HCT116 (cell line): Measurements from ENCODE around the gene PTRHD1. TPM values are rescaled to one million over a fixed set of nuclear protein-coding genes. Genes with fewer than 3 reads are reported as not detected.

Source experiments
- ATAC-seq: fragments of 200-7000 bp; cut with Tn5 transposase; 2 replicates; pipeline ENCODE4 v1.9.1; 2020; ENCODE audit warnings: mild to moderate bottlenecking, moderate library complexity
- BruUV-seq: library from RNA; stranded (reverse); fragments of 400-500 nt; replicated peaks from 2 replicates; lab custom pipeline; 2021; lab: Mats Ljungman, UMichigan
- CTCF ChIA-PET: fragments of 300-600 bp; sonication (Branson Sonifier 250); formaldehyde crosslinking; loops from one replicate; lab custom pipeline; 2021; ENCODE audit warnings: antibody characterized with exemption; lab: Charles Lee
- POLR2A ChIA-PET: fragments of 300-600, 350-600 bp; sonication (Branson Sonifier 250); formaldehyde crosslinking; loops from one replicate; lab custom pipeline; 2021; ENCODE audit warnings: antibody characterized with exemption; lab: Charles Lee
- RAD21 ChIA-PET, 2 experiments: fragments of 300-600 bp; sonication (Branson Sonifier 250); formaldehyde crosslinking; loops; one replicate each; lab custom pipeline; 2023; ENCODE audit warnings: low total read pairs in 2 of 2; ENCODE audit not compliant: uncharacterized antibody in 2 of 2, unreplicated experiment in 2 of 2, low non-redundant PET in 1 of 2; lab: Charles Lee
- DNase-seq: peaks from one replicate; pipeline ENCODE4 v3.0.0-alpha.2; 2010; ENCODE audit warnings: low read depth, low spot score
- H2AFZ ChIP-seq: fragments of 200-600 bp; shearing (Covaris generic), sonication (generic); 2 replicates; pipeline ENCODE4 v1.6.1; 2017; ENCODE audit warnings: low read depth, mixed run types, mixed read lengths, antibody characterized with exemption, low read length; ENCODE audit not compliant: poor library complexity, severe bottlenecking
- H3K27ac ChIP-seq: 2 replicates; pipeline ENCODE4 v1.5.1; 2012; ENCODE audit warnings: low read depth, low read length
- H3K27me3 ChIP-seq: fragments of 200-600 bp; sonication (generic); 2 replicates; pipeline ENCODE4 v1.6.1; 2016; ENCODE audit warnings: mixed run types, low read length, mixed read lengths; ENCODE audit not compliant: insufficient read depth
- H3K36me3 ChIP-seq, 2 experiments: fragments of 200-500 bp in 1 of 2; fragments of 200-600 bp in 1 of 2; sonication (Bioruptor generic) in 1 of 2; sonication (generic) in 1 of 2; 2 replicates each; pipeline versions ENCODE4 v1.5.1 to v1.6.1; 2014 to 2016; ENCODE audit warnings: low read length in 2 of 2, inconsistent platforms in 1 of 2, mixed read lengths in 1 of 2, mixed run types in 1 of 2; ENCODE audit not compliant: insufficient read depth in 2 of 2, control insufficient read depth in 1 of 2
- H3K4me1 ChIP-seq, 2 experiments: fragments of 200-600 bp in 1 of 2; sonication (generic) in 1 of 2; 2 replicates each; pipeline versions ENCODE4 v1.5.1 to v1.6.1; 2012 to 2017; ENCODE audit warnings: low read length in 2 of 2, inconsistent platforms in 1 of 2, mild to moderate bottlenecking in 1 of 2, mixed read lengths in 1 of 2, mixed run types in 1 of 2, moderate library complexity in 1 of 2; ENCODE audit not compliant: insufficient read depth in 2 of 2, control insufficient read depth in 1 of 2
- H3K4me2 ChIP-seq: fragments of 200-600 bp; sonication (generic); 2 replicates; pipeline ENCODE4 v1.6.1; 2017; ENCODE audit warnings: mixed run types, low read length, mixed read lengths
- H3K4me3 ChIP-seq, 2 experiments: fragments of 200-600 bp in 1 of 2; sonication (generic) in 1 of 2; replicated peaks in 1 of 2; 2 replicates each; pipeline ENCODE4 v1.5.1; 2011 to 2016; ENCODE audit warnings: low read length in 2 of 2, control low read depth in 1 of 2, low read depth in 1 of 2, mild to moderate bottlenecking in 1 of 2, mixed read lengths in 1 of 2, mixed run types in 1 of 2
- H3K79me2 ChIP-seq: fragments of 200-600 bp; sonication (generic); 2 replicates; pipeline ENCODE4 v1.6.1; 2017; ENCODE audit warnings: mild to moderate bottlenecking, mixed run types, low read length, moderate library complexity, mixed read lengths; ENCODE audit not compliant: insufficient read depth
- H3K9ac ChIP-seq: fragments of 200-600 bp; sonication (generic); 2 replicates; pipeline ENCODE4 v1.6.1; 2016; ENCODE audit warnings: low read length, mixed read lengths
- H3K9me2 ChIP-seq: fragments of 200-600 bp; sonication (generic), shearing (Covaris generic); 2 replicates; pipeline ENCODE4 v1.6.1; 2017; ENCODE audit warnings: mixed run types, mild to moderate bottlenecking, moderate library complexity; ENCODE audit not compliant: insufficient read depth
- H3K9me3 ChIP-seq, 2 experiments: fragments of 200-500 bp in 1 of 2; fragments of 200-600 bp in 1 of 2; sonication (Bioruptor generic) in 1 of 2; sonication (generic) in 1 of 2; 2 replicates each; pipeline ENCODE4 v1.6.1; 2014 to 2017; ENCODE audit warnings: low read length in 2 of 2, mixed read lengths in 2 of 2, inconsistent platforms in 1 of 2, low read depth in 1 of 2, mild to moderate bottlenecking in 1 of 2, mixed run types in 1 of 2, moderate library complexity in 1 of 2; ENCODE audit not compliant: control insufficient read depth in 1 of 2, insufficient read depth in 1 of 2
- H4K20me1 ChIP-seq: fragments of 200-600 bp; sonication (generic), shearing (Covaris generic); 2 replicates; pipeline ENCODE4 v1.6.1; 2017; ENCODE audit warnings: mixed run types, mild to moderate bottlenecking, moderate library complexity; ENCODE audit not compliant: insufficient read depth
- CBX3 ChIP-seq: IDR thresholded peaks from 2 replicates; pipeline ENCODE4 v1.6.1; 2012; ENCODE audit warnings: low read depth
- CEBPB ChIP-seq: IDR thresholded peaks from 2 replicates; pipeline ENCODE4 v1.6.1; 2012; ENCODE audit warnings: low read depth
- EGR1 ChIP-seq: IDR thresholded peaks from 2 replicates; pipeline ENCODE4 v1.6.1; 2012; ENCODE audit warnings: low read depth
- EZH2phosphoT487 ChIP-seq: fragments of 200-600 bp; IDR thresholded peaks from 2 replicates; pipeline ENCODE4 v1.6.1; 2018; ENCODE audit warnings: antibody characterized with exemption, borderline replicate concordance
- MAX ChIP-seq: IDR thresholded peaks from 2 replicates; pipeline ENCODE4 v1.6.1; 2012
- POLR2A ChIP-seq: IDR thresholded peaks from 2 replicates; pipeline ENCODE4 v1.7.0; 2011; ENCODE audit warnings: borderline replicate concordance; ENCODE audit not compliant: insufficient read depth, insufficient read length; ENCODE audit errors: extremely low read depth
- RAD21 ChIP-seq: IDR thresholded peaks from 2 replicates; pipeline ENCODE4 v1.6.1; 2012; ENCODE audit warnings: low read depth, mild to moderate bottlenecking
- REST ChIP-seq: IDR thresholded peaks from 2 replicates; pipeline ENCODE4 v1.6.1; 2012; ENCODE audit warnings: low read depth
- SIN3A ChIP-seq: IDR thresholded peaks from 2 replicates; pipeline ENCODE4 v1.6.1; 2012; ENCODE audit warnings: low read depth
- SP1 ChIP-seq: IDR thresholded peaks from 2 replicates; pipeline ENCODE4 v1.6.1; 2012; ENCODE audit warnings: low read depth
- SRF ChIP-seq: IDR thresholded peaks from 2 replicates; pipeline ENCODE4 v1.6.1; 2012; ENCODE audit warnings: low read depth
- TCF7L2 ChIP-seq: IDR thresholded peaks from 2 replicates; pipeline ENCODE4 v1.7.0; 2011; ENCODE audit warnings: borderline replicate concordance, inconsistent platforms; ENCODE audit not compliant: insufficient read depth, insufficient read length; ENCODE audit errors: extremely low read depth
- YY1 ChIP-seq: IDR thresholded peaks from 2 replicates; pipeline ENCODE4 v1.6.1; 2011; ENCODE audit warnings: low read length, low read depth, moderate library complexity, mild to moderate bottlenecking; ENCODE audit not compliant: insufficient replicate concordance; ENCODE audit errors: extremely low read depth
- ZFX ChIP-seq: fragments of 450-650 bp; IDR thresholded peaks from 2 replicates; pipeline ENCODE4 v1.6.1; 2017
- ZNF274 ChIP-seq: fragments of 200-500 bp; sonication (Bioruptor generic); IDR thresholded peaks from 2 replicates; pipeline ENCODE4 v1.6.1; 2014; ENCODE audit warnings: mild to moderate bottlenecking, low read depth, low read length, inconsistent platforms
- intact Hi-C: fragments of 100-400 bp; cut with micrococcal nuclease; formaldehyde crosslinking; loops from 2 replicates; pipeline ENCODE4 v1.10.0; 2022
- total RNA-seq: library from RNA; stranded (reverse); gene quantifications from one replicate; pipeline ENCODE4 v1.2.1, GENCODE V29; 2021; ENCODE audit not compliant: unreplicated experiment

The PTRHD1 gene
- total RNA-seq, 1 experiment from 2014 or later = 24.3 TPM

GRCh38 chr2:24783641-24784040 is 9.6 kb downstream of the PTRHD1 start (continued):
- TF ChIP-seq CBX3 (no peak), POLR2A (no peak), YY1 (no peak)
- TF ChIP-seq, all 23 proteins: peak for 0

GRCh38 chr2:24779116-24779515 is 14.1 kb downstream of the PTRHD1 start:
- intact Hi-C loops = no loop called here
- ATAC-seq = no peak
- Histone ChIP-seq H2AFZ (no peak overlapping the region), H3K4me3 (no peak overlapping the region), H3K4me1 (no peaks in the 10 kb centered on the region), H4K20me1 (no peaks in the 10 kb centered on the region), H3K36me3 (no peaks in the 10 kb centered on the region), H3K4me2 (no peak overlapping the region), H3K27ac (no peak overlapping the region), H3K79me2 (no peaks in the 10 kb centered on the region), H3K9me3 (no peaks in the 10 kb centered on the region), H3K9me2 (no peaks in the 10 kb centered on the region), H3K27me3 (no peaks in the 10 kb centered on the region), H3K9ac (no peak overlapping the region)
- no TSS peak for BruUV-seq
- no peak for DNase-seq
- CTCF ChIA-PET = interaction anchor here (2.0 kb wide), 1 partner anchor 12 kb away, joined by 6 read pairs; no protein-coding TSS in a partner anchor
- TF ChIP-seq ZNF274 (no peak), EZH2phosphoT487 (no peak), CEBPB (no peak), ZFX (no peak), EGR1 (no peak), POLR2A (no peak), TCF7L2 (no peak), MAX (no peak), SP1 (no peak), SIN3A (no peak), REST (no peak), SRF (no peak), RAD21 (no peak)
- POLR2A ChIA-PET = no interaction called here
- RAD21 ChIA-PET = no interaction called here
